Measurements from ENCODE around the gene LARGE1. TPM values are rescaled to one million over a fixed set of nuclear protein-coding genes. Genes with fewer than 3 reads are reported as not detected.

LARGE1 gene
- total RNA-seq, 2 donors from 2014 or later: 29.5 to 42.1 TPM

DNA sequence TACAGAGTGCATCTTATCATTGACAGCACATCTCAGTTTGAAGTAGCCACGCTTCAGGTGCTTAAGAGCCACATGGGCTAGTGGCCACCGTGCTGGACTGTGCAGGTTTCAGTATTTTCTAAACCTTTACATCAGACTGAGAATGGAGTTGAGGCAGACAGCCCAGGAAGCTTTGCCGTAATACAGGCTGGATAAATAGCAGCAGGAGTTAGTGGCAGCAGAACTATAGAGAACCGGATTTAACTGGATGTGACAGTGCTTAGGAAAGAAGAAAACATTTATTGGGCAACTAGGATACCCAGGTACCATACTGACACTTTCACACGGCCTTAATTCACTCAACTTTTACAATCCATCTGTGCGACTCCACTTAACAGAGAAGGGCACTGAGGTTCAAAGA lies 145.5 kb downstream of the LARGE1 start:
- Histone ChIP-seq H3K36me3 (no peaks in the 10 kb centered on the region), H3K4me1 (ENCODE audit: control insufficient read depth in 1 of 2, low read depth in 2 of 2) (no peaks in the 10 kb centered on the region), H3K9me3 (no peaks in the 10 kb centered on the region), H3K27ac (no peak overlapping the region), H3K4me3 (no peak overlapping the region), H3K27me3 (replicated peaks; ENCODE audit: insufficient read depth) (no peaks in the 10 kb centered on the region)
- ATAC-seq (ENCODE audit: insufficient number of reproducible peaks, low FRiP score, low read depth) (no peak), DNase-seq (ENCODE audit: low spot score) (no peak)
- TF ChIP-seq, protein P1, sequence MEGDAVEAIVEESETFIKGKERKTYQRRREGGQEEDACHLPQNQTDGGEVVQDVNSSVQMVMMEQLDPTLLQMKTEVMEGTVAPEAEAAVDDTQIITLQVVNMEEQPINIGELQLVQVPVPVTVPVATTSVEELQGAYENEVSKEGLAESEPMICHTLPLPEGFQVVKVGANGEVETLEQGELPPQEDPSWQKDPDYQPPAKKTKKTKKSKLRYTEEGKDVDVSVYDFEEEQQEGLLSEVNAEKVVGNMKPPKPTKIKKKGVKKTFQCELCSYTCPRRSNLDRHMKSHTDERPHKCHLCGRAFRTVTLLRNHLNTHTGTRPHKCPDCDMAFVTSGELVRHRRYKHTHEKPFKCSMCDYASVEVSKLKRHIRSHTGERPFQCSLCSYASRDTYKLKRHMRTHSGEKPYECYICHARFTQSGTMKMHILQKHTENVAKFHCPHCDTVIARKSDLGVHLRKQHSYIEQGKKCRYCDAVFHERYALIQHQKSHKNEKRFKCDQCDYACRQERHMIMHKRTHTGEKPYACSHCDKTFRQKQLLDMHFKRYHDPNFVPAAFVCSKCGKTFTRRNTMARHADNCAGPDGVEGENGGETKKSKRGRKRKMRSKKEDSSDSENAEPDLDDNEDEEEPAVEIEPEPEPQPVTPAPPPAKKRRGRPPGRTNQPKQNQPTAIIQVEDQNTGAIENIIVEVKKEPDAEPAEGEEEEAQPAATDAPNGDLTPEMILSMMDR (IDR thresholded peaks at IDR 0.05): no peak

DNA sequence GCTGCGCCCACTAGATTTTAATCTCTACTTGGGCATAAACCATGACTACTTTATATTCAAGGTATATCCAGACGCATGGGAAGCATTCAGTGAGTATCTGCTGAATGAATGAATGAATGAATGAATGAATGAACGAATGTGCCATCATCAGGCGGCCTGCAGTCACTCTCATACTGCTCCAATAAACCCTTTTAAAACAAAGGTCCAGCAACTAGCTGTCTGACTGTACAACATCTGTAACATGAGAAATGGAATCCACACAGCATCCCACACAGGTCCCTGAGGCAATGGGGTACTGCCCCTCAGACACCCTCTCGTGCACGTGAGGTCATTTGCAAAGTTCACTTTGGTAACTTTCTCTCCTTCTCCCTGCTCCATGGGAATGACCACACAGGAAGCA lies 147.5 kb downstream of the LARGE1 start:
- TF ChIP-seq, protein P1 (IDR thresholded peaks at IDR 0.05): no peak

DNA sequence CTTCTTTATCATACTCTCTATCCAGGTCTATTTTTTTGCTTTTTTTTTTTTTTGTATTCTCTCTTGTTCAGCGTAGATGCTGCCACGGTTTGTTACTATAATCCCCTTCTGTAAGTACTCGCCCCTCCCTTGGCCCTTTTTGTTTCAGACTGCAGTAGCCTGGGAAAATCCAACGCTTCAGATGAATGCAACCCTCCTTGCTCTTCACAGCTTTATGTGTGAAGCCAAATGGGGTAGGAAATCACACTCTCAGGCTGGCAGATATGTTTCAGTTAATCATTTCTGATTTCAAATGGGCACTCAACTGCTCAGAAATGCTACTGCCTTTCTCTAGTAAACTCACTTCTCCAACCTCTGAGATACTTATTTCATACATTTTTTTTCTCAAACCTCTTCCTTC lies 149.1 kb downstream of the LARGE1 start:
- Histone ChIP-seq H3K27ac (no peak overlapping the region), H3K9me3 (no peaks in the 10 kb centered on the region), H3K27me3 (replicated peaks; ENCODE audit: insufficient read depth) (no peaks in the 10 kb centered on the region), H3K36me3 (no peaks in the 10 kb centered on the region), H3K4me1 (ENCODE audit: control insufficient read depth in 1 of 2, low read depth in 2 of 2) (no peaks in the 10 kb centered on the region), H3K4me3 (no peak overlapping the region)
- DNase-seq (ENCODE audit: low spot score) (no peak), ATAC-seq (ENCODE audit: insufficient number of reproducible peaks, low FRiP score, low read depth) (no peak)
- TF ChIP-seq, protein P1 (IDR thresholded peaks at IDR 0.05): no peak

More for the DNA sequence above, 147.5 kb downstream of the LARGE1 start:
- no peaks in the 10 kb centered on the region for H3K36me3 ChIP-seq
- no peaks in the 10 kb centered on the region for H3K27me3 ChIP-seq (replicated peaks; ENCODE audit: insufficient read depth)
- DNase-seq (ENCODE audit: low spot score) (no peak), ATAC-seq (ENCODE audit: insufficient number of reproducible peaks, low FRiP score, low read depth) (no peak)
- no peaks in the 10 kb centered on the region for H3K9me3 ChIP-seq
- H3K4me1 ChIP-seq (ENCODE audit: control insufficient read depth in 1 of 2, low read depth in 2 of 2): no peaks in the 10 kb centered on the region
- H3K4me3 ChIP-seq: no peak overlapping the region
- H3K27ac ChIP-seq: no peak overlapping the region

DNA sequence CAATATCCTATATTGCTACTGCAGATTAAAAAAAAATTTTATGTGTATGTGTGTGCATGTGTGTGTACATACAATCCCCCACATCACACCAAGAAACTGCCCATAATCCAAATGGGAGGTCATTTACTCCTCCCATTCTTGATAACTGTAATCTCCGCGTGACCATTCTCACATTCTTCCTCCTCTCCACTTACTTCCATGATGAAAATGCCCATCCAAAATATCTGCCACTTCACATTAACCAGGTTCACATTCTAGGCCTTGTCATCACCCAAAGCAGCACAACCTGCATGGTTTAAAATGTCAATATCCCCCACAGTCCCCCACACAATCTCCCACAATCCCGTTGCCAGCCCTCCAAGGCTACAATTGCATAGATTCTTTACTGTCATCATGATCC lies 149.6 kb downstream of the LARGE1 start:
- ATAC-seq (ENCODE audit: insufficient number of reproducible peaks, low FRiP score, low read depth) (no peak), DNase-seq (ENCODE audit: low spot score) (no peak)
- Histone ChIP-seq H3K9me3 (no peaks in the 10 kb centered on the region), H3K4me1 (ENCODE audit: control insufficient read depth in 1 of 2, low read depth in 2 of 2) (no peaks in the 10 kb centered on the region), H3K27me3 (replicated peaks; ENCODE audit: insufficient read depth) (no peaks in the 10 kb centered on the region), H3K4me3 (no peak overlapping the region), H3K27ac (no peak overlapping the region), H3K36me3 (no peaks in the 10 kb centered on the region)
- TF ChIP-seq, protein P1 (IDR thresholded peaks at IDR 0.05): no peak

DNA sequence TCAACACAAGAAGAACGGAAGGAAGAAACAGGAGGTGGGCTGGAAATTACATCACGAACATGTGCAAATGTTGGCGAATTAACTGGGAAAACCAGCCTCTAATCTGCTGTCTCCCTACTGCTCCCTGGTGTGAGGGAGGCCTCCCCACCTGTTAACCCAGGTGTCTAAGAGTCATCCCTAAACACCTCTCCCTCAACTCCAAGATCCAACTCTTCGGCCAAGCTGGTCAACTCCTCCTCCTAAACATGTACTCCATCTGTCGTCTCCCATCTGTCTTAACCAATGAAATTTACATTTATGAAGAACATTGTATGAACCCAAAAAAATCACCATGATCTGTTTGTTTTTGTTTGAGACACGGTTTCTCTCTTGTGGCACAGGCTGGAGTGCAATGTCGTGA lies 154.2 kb downstream of the LARGE1 start:
- no peak for DNase-seq (ENCODE audit: low spot score)
- Histone ChIP-seq H3K27ac (no peak overlapping the region), H3K4me1 (ENCODE audit: control insufficient read depth in 1 of 2, low read depth in 2 of 2) (no peaks in the 10 kb centered on the region), H3K36me3 (no peaks in the 10 kb centered on the region), H3K4me3 (no peak overlapping the region), H3K9me3 (no peaks in the 10 kb centered on the region), H3K27me3 (replicated peaks; ENCODE audit: insufficient read depth) (no peaks in the 10 kb centered on the region)
- TF ChIP-seq, protein P1 (IDR thresholded peaks at IDR 0.05): no peak
- no peak for ATAC-seq (ENCODE audit: insufficient number of reproducible peaks, low FRiP score, low read depth)
